NCI-H446 treated with DMSO at 0.1 percent for 48 hours (cell line): ENCODE results near the gene SSH3.

Experiments used
- DNase-seq: peaks from one replicate; lab custom pipeline; 2025; lab: John Stamatoyannopoulos, UW

The SSH3 gene

DNA sequence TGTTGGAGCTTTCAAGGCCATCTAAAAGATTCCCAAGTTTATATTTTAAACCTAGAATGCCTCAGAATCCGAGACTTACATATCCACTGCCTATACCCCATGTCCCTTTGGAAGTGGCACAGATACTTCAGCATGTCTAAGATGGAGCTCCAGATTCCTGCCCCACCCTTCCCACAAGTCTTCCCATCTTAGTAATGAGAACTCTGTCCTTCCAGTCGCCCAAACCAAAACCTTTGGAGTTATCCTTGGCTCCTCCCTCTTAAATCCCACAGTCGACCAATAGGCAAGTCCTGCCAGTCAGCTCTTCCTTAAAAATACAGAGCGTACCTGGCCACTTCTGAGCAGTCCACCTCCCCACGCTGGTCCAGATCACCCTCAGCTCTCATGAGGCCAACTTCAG, 45.7 kb downstream of the SSH3 start:
- DNase-seq, result no peak

GRCh38 chr11:67349457-67349856, 46.1 kb downstream of the SSH3 start:
- no peak for DNase-seq

DNA sequence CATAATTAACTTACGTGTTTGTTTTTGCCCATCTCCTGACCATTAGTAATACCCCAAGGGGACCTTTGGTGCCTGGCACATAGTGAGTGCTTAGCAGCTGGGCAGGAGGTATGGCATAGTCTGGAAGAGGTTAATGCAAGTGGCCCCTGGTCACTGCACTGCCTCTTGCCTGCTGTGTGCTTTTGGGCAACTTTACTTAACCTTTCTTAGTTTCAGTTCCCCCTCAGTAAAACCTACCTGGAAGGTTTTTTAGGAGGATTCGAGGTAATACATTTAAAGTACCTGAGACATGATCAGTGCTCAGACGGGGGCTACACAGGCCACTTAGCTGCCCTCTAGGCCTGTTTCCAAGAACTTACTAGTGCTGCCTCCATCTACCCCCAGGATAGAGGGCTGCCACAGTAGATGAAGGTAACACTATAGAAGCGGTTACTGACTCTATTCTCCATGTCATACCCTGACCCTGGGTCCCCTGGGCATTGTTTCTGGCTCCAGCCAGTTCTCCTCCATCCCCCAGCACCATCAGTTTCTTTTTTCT, 46.7 kb downstream of the SSH3 start:
- no peak for DNase-seq

GRCh38 chr11:67351275-67352005, 48.1 kb downstream of the SSH3 start:
- peak; percentile 16 for DNase-seq

DNA sequence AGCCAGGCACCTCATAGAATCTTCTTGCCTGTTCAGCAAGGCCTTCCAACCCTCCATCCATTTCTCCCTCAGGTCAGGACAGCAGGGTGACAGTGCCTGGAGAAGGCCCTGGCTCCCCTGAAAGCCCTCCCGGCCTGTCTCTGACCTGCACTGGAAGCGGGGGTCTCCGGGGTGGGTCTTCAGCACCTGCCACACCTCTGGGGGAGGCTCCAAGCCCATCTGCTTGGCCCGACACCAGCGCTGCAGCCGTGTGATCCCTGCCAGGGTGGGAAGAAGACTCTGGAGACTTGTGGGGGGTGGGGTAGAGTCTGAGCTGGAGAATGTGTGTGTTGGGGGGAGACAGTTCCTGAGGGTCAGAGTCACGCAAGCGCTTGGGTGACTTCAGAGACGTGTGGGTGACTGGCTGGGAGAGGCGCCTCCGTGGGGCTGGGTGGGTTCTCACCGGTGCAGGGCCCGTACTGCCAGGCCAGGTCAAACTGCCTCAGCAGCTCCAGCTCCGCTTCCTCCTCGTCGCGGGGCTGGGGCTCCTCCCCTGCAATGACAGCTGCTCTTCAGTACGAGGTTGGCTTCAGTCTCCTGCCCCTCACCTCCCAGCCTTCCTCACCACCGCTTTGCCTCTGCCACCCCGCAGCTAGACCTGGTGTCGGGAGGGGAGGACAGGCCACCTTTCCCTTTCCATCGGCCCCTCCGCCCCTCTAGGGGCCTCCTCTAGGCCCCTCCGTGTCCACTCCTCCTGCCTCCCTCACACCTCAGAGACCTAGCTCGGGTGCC, 49.4 kb downstream of the SSH3 start:
- no peak for DNase-seq

DNA sequence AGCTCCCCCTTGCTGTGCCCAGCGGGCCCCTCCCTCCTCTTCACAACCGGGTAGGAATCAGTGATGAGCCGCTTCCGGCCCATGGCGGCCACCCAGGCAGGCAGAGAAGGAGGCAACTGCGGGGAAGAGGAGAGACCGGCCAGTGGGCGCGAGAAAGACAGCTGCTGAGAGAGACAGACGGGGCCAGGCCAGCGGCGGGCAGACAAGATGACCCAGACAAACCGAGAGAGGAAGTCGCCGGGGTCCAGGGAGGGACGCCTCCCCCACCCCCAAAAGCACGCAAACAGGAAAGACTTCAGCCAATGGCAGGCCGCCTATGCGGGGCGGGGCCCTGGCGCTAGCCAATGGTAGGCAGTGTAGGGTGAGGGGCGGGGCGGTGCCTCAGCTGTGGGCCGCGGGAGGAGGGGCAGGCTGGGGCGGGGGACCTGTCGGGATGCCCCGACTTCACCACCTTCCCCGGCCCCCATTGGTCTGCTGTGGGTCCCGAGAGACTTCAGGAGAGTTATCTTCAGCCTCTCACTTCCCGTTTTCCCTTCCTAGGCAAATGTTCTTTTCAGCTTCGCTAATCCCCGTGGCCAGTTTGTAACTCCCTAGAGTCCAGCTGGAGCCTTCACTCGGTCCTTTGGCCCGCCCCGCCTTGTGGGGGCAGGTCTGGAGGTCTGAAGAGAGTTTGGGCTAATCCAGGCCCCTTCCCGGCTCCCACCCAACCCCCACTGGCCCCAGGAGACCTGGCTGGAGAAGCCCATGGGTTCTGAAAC, 50.2 kb downstream of the SSH3 start, which contains the start of gene POLD4:
TSS of gene POLD4 (minus strand) at position 230 of the 758 bp plus-strand sequence. CDS start at position 83, 147 bp downstream.
- DNase-seq, result peak; percentile 80

DNA sequence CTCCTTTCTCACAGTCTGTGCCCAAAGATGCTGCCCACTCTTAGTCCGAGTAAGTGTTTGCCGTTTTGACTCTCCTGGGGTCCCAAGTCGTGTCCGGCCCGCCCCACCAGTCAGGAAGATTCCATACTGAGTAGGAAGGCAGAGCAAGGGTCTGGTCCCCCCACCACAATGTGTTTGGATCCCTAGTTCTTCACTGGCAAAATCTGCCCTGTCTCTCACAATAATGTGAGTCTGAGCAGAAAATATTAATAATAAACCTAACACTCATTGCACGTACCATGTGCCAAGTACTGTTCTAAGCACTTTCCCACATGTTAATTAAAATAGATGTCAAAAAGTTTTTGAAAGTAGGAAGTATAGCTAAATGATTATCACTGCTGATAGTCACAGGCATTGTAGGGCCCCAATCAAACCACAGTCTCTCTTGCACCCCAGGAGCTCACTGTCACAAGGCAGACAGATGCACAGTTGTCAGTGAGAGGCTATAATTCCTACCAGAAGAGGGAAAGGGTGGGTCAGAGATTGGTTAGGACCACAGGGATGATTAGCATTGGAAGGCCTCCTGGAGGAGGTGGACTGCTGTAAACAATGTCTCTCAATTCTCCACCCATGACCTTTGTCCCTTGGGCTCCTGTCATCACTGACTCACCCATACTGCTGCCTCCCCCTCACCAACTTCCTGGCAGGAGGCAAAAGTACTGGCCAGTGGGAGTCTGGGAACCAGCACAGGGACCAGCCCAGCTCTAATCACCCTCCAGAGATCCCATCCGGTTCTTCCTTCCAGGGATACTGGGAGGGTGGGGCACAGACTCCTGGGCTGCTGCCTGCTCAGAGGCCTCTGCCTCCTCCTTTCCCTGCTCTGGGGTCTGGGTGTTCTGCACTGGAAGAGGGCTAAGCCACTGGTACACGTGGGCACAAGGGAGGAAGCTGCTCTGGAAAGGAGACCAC, 51.0 kb downstream of the SSH3 start:
- no peak for DNase-seq

DNA sequence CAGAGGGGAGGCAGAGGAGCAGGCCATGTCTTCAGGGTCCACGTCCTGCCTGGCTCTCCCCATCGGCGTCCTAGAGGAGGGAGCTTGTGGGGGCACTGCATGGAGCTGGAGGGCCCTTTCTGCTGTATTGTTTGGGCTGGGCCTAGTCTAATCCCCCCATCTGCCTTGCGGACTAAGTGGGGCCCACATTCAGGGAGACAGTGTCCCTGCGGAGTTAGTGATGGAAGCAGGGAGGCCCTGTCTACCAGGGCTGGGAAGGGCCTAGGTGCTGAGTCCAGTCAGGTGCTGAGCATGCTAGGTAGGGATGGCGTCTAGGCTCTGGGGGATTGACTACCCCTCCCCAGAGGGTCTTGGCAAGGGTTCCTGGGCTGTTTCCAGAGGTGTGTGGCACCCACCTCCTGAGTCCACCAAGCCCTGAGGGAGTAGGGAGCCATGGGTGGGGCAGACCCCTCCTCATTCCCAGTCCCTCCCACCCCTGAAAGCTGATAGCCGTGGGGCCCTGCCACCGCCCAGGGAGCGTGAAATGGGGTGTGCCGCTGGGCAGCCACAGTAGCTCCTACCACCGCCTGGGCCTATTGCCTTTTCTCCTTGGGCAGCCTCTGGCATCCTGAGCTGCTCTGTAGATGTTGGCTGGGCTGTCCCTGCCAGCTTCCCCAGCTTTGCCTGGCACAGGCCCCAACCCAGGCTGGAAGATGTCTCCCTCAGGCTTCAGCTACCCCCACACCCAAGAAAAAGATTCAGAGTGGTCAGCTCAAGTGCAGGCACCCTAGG, 51.9 kb downstream of the SSH3 start:
- DNase-seq, result no peak

DNA sequence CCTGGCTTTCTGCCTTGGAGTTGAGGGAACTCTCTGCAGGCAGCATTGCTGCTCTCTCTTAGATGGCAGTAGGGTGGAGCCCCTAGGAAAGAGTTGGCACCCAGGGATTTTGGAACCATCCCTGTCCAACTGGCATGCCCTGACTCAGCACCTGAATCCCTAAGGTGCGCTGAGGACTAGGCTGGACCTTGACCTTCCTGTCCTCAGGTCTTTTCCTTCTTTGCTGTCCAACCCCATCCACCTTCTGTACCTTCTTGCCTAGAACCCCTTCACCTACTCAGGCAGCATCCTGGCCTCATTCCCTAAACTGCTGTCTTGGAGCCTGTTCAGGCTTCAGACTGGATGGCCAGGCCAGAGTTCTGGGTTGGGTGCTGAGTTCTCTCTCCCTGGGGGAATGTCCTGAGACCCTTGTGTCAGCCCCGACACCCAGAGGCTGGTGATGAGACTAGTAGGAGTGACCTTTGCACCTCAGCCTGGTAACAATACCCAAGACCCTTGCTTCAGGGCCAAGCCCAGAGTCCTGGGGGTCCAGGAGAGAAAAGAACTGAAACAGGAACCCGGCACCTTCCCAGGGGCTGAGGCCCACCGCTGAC, 52.6 kb downstream of the SSH3 start:
- no peak for DNase-seq

DNA sequence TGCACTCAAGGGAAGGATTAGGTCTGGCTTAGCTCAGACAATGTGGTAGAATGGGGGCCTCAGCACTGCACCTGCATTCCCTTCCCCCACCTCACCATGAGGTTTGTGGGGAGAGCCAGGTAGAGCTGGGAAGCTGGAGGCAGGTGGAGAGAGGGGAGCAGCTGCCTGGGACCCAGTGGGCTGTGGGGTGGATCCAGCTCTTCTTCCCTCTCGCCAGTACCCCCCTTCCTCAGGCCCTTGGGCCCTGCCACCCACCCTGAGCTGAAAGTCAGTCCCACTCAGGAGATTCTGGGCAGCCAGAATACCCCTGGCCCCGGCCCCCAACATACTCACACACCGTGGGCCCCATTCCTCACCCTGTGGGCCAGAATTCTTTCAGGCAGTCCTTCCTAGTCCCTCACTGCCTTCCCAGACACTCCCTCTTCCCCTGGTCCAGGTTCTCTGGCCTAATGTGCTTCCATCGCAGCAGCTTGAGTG, 53.1 kb downstream of the SSH3 start:
- DNase-seq, result no peak

GRCh38 chr11:67356864-67357561, 53.7 kb downstream of the SSH3 start:
- peak; percentile 18 for DNase-seq

DNA sequence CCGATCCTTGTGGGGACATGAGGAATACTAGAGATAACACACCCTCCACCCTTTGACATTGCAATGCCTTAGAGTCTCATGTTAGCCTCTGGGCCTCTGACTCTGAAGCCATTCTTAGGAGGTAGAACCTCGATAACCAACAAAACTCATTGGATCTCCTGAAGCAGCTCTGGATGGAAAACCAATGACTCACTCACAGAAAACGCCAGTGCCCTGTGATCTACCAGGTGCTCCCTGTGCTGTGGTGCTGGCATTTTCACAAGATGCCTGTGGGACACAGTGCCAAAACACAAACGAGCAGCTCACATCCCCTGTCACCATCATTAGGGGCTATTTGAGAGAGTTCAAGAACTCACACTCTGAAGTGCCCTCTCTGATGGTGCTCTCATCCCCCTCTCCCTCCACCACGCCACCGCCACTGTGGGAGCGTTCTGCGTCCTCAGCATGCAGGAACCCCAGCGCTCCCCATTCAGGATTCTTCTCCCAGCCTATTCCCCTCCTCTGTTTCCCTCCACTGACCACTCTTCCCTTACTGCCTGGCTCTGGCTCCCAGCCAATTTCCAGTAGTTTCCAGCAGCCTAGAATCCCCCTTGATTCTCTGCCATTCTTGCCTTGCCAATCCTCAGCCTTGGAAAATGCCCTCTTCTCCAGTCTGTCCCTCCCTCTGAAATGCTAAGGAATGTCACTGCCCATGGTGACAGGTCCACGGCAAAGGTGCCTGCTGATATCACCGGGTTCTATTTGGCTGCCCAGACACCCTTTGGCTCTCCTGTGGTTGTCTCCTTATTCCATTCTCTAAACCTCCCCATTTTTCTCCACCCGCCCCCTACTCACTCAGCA, 54.7 kb downstream of the SSH3 start:
- DNase-seq, result no peak
